Measurements from ENCODE around the gene WWC1.

WWC1 gene

DNA sequence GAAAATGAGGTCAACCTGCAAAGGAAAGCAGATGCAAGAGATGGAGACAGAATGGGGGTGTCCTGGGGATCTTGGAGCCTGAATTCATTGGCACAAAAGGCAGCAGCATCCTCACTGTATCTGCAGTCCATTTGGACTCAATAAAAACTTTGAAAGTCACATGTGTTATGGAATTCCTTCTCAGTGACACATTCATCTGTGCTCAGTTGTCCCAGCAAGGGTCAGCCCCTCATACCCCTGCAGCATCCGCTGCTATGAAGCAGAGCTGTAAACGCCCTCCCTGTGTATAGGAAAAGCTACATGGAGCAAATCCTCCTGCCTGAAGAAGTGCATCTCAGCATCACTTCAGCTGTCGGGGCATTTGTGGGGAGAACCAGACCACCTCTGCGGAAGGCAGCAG, 180.3 kb downstream of the WWC1 start:
- no peak overlapping the region for H3K4me3 Mint-ChIP-seq
- H3K9me3 Mint-ChIP-seq: no peaks in the 10 kb centered on the region
- no peak for DNase-seq
- ATAC-seq (replicated peaks): no peak
- peaks cover 7 to 11% of the 10 kb centered on the region in 2 donors for H3K27me3 Mint-ChIP-seq
- no peaks in the 10 kb centered on the region for H3K4me1 Mint-ChIP-seq
- H3K36me3 Mint-ChIP-seq: no peaks in the 10 kb centered on the region
- H3K27ac Mint-ChIP-seq: no peak overlapping the region

DNA sequence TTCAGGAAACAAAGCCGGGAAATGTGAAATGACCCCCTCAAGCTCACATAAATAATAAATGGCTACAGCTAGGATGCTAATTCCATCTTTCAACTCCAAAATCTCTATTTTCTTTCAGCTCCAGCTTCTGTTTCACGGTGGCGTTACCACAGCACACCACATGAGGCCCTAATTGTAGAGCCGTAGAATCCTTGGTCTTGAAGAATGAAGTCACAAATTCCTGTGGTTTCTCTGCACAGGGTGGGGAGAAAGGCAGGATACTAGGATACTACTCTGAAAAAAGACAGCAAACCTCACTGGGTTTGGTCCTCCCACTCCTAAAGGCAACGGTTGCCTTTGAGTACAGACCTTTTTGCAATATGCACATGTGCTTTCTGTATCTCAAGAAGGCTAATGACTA, 180.9 kb downstream of the WWC1 start:
- Mint-ChIP-seq H3K36me3 (no peaks in the 10 kb centered on the region), H3K4me3 (no peak overlapping the region), H3K4me1 (no peaks in the 10 kb centered on the region), H3K9me3 (no peaks in the 10 kb centered on the region), H3K27me3 (peaks cover 7 to 16% of the 10 kb centered on the region in 2 donors), H3K27ac (no peak overlapping the region)
- DNase-seq (no peak), ATAC-seq (replicated peaks) (no peak)

DNA sequence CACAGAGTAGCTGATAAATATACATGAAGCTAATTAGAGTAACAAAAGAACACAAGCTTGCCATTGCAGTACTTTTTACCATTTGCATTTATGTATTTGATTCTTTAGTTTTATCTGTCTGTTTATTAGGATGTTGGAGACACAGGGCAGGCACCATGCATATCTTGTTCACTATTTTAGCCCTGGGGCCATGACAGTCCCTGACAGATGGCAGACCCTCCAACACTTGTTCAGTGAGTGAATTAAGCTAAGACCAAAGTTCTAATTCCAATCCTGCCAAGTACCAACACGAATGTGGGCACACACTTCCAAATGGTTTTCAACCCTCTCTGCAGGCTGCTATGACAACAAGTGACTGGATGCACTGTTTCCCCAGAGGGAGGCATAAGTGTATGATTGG, 182.9 kb downstream of the WWC1 start:
- Mint-ChIP-seq H3K9me3 (no peaks in the 10 kb centered on the region), H3K4me3 (no peak overlapping the region), H3K36me3 (no peaks in the 10 kb centered on the region), H3K27ac (no peak overlapping the region), H3K27me3 (peaks cover 21 to 30% of the 10 kb centered on the region in 2 donors), H3K4me1 (no peaks in the 10 kb centered on the region)
- ATAC-seq (replicated peaks): no peak
- DNase-seq: no peak

DNA sequence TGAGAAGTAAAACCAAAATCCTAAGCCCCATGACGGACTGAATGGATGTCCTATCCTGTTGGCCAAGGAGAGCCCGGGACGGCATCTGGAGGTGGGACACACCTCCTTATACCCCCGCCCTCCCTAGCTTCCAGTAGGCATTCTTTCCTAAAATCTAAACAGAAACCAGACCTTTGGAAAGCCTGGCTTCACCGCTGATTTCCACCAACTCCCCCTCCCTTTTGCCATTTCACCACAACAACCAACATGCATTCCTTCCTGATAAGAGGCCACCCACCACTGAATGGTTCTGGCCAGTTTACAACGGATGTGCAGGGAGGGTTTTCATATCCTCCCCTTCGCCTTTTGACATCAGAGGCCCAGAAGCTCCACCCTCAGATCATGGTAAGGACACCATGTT, 185.6 kb downstream of the WWC1 start:
- peaks cover 23 to 26% of the 10 kb centered on the region in 2 donors for H3K27me3 Mint-ChIP-seq
- no peaks in the 10 kb centered on the region for H3K4me1 Mint-ChIP-seq
- no peak overlapping the region for H3K27ac Mint-ChIP-seq
- ATAC-seq (replicated peaks) (no peak), DNase-seq (no peak)
- no peak overlapping the region for H3K4me3 Mint-ChIP-seq
- H3K36me3 Mint-ChIP-seq: no peaks in the 10 kb centered on the region
- no peaks in the 10 kb centered on the region for H3K9me3 Mint-ChIP-seq

DNA sequence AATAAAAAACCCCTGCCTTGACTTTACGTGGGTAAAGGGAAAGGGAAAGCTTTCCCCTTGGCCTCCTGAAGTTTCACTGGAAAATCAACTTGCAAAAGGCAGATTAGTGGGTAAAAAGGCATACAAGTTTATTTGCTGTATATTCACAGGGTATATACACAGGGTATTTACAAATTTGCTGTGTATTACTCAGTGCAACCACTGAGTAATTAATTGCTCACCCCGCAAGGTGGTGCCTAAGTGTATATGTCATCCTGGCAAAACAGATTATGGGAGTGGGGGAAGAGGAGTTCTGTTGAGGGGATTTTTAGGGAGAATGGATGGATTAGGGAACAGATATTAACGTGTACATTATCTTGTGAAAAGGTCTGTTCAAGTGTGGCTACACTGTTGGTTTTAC, 187.7 kb downstream of the WWC1 start:
- Mint-ChIP-seq H3K9me3 (no peaks in the 10 kb centered on the region), H3K4me3 (no peak overlapping the region), H3K36me3 (no peaks in the 10 kb centered on the region), H3K27ac (no peak overlapping the region), H3K27me3 (peaks cover 21 to 32% of the 10 kb centered on the region in 2 donors), H3K4me1 (no peaks in the 10 kb centered on the region)
- ATAC-seq (replicated peaks) (no peak), DNase-seq (no peak)

DNA sequence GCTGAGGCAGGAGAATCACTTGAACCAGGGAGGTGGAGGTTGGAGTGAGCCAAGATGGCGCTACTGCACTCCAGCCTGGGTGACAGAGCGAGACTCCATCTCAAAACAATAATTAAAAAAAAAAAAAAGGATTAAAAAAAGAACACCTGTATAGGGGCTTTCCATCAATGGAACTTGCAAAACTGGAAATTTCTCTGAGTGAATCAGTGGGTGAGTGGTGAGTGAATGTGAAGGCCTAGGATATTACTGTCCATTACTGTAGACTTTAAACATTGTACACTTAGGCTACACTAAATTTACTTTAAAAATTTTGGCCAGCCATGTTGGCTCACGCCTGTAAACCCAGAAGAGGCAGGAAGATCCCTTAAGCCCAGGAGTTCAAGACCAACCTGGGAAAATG, 189.2 kb downstream of the WWC1 start:
- Mint-ChIP-seq H3K27me3 (peaks cover 21 to 32% of the 10 kb centered on the region in 2 donors), H3K36me3 (no peaks in the 10 kb centered on the region), H3K9me3 (no peaks in the 10 kb centered on the region), H3K4me1 (peaks cover 5 to 8% of the 10 kb centered on the region in 2 donors), H3K27ac (no peak overlapping the region), H3K4me3 (no peak overlapping the region)
- DNase-seq (no peak), ATAC-seq (replicated peaks) (no peak)

DNA sequence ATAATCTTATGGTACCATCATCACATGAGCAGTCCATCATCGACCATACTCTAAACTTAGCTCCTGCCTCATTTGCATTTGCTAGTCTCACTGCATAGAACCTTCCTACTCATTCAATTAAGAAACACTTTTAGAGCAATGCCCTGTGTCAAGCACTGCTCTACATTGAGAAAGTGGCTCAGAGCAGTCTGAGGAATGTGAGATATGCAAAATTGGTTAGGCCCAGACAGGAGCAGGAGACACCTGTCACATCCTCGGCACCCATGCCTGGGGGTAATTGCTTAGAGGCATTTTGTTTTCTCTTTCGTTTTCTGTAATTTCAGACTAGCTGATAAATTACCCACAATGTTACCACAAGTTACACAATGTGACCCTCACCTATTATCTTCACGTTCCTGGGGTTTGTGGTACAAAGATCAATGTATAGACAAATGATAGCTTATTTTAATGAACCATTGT, 189.9 kb downstream of the WWC1 start:
- no peaks in the 10 kb centered on the region for H3K9me3 Mint-ChIP-seq
- no peak overlapping the region for H3K4me3 Mint-ChIP-seq
- H3K27me3 Mint-ChIP-seq: peaks cover 21 to 32% of the 10 kb centered on the region in 2 donors
- no peak for DNase-seq
- H3K4me1 Mint-ChIP-seq: peaks cover 10 to 15% of the 10 kb centered on the region in 2 donors
- H3K27ac Mint-ChIP-seq: no peak overlapping the region
- ATAC-seq (replicated peaks): peak in 1 of 2 donors; percentile 27
- H3K36me3 Mint-ChIP-seq: peaks cover 2% of the 10 kb centered on the region in 2 donors

DNA sequence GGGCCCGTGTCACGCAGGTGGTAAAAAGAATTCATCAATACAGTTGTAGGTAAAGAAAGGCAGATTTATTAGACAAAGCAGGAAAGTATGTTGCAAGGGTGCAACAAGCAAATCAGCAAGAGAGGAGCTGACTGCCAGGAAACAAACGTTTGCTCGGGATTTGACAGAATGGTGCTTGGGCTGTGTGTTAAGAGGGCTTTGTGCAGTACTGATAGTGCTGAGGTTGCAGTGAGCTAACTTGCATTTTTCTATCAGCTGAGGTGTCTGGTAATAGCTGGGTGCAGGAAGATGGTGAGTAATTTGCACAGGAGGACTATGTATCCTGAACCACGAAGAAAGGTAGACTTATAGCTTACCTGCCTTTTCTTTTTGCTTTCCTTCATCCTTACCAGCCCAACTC, 190.9 kb downstream of the WWC1 start:
- Mint-ChIP-seq H3K36me3 (peaks cover 3 to 6% of the 10 kb centered on the region in 2 donors), H3K4me1 (peaks cover 16 to 22% of the 10 kb centered on the region in 2 donors), H3K27ac (no peak overlapping the region), H3K4me3 (no peak overlapping the region), H3K27me3 (peaks cover 21 to 27% of the 10 kb centered on the region in 2 donors), H3K9me3 (no peaks in the 10 kb centered on the region)
- DNase-seq (no peak), ATAC-seq (replicated peaks) (no peak)

DNA sequence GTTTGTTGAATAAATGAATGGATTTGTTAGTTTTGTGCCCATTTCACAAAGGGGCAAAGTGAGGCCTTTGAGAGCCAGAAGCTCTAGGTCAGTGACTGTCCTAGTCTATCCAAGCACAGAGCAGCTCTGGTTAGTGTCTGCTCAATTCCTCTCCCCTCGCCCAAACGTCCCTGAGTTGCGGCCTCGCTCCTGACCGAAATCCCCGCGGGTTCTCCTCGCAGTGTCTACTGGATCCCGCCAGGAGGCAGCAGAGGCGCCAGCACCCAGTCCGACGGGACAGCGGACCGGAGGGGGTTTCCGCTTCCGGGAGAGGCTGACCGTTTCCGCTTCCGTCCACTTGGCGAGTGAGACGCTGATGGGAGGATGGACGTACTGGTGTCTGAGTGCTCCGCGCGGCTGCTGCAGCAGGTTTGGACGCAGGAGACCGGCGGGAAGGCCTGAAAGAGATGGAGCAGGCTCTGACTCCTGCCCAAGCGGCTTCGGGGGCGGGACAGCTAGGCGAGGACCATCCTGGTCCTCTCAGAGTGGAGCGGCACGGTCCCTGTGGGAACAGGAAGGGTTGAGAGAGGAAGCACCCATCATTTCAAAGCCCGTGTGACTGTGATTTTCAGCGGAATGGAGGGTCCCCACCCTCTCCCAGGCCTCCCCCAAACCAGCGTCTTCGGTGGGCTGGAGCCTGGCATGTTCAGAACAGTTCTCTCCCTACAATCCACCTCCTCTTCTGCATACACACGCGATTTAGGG, 194.9 kb downstream of the WWC1 start, which contains the start of gene RARS1:
RARS1 (plus strand) TSS at position 336 of the 744 bp plus-strand sequence; CDS start at position 364, 28 bp downstream.
- peaks cover 22 to 24% of the 10 kb centered on the region in 2 donors for H3K4me1 Mint-ChIP-seq
- DNase-seq (peak; percentile 88), ATAC-seq (replicated peaks) (peak; percentile 97 to 98)
- peak within 1 kb of the TSS; percentile 97 for H3K27ac Mint-ChIP-seq
- H3K9me3 Mint-ChIP-seq: no peaks in the 10 kb centered on the region
- peaks cover 8 to 23% of the 10 kb centered on the region in 2 donors for H3K36me3 Mint-ChIP-seq
- peak within 1 kb of the TSS; percentile 99 to 100 for H3K4me3 Mint-ChIP-seq
- peaks cover 6 to 13% of the 10 kb centered on the region in 2 donors for H3K27me3 Mint-ChIP-seq

DNA sequence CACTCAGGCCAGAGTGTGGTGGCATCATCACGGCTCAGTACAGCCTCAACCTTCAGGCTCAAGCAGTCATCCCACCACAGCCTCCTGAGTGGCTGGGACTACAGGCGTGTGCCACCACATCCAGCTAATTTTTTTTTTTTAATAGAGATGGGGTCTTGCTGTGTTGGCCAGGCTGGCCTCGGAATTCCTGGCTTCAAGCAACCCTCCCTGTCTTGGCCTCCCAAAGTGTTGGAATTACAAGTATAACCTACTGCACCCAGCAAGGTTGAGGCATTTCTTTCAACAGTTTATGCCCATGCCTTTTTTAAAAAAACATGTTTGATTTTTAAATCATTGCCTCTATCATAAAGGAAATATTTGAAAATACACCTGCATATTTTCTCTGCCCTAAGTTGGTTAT, 197.6 kb downstream of the WWC1 start:
- no peaks in the 10 kb centered on the region for H3K9me3 Mint-ChIP-seq
- H3K27ac Mint-ChIP-seq: no peak overlapping the region
- peaks cover 22 to 24% of the 10 kb centered on the region in 2 donors for H3K4me1 Mint-ChIP-seq
- DNase-seq: no peak
- H3K4me3 Mint-ChIP-seq: no peak overlapping the region
- peaks cover 23 to 37% of the 10 kb centered on the region in 2 donors for H3K36me3 Mint-ChIP-seq
- H3K27me3 Mint-ChIP-seq: no peaks in the 10 kb centered on the region
- ATAC-seq (replicated peaks): no peak

DNA sequence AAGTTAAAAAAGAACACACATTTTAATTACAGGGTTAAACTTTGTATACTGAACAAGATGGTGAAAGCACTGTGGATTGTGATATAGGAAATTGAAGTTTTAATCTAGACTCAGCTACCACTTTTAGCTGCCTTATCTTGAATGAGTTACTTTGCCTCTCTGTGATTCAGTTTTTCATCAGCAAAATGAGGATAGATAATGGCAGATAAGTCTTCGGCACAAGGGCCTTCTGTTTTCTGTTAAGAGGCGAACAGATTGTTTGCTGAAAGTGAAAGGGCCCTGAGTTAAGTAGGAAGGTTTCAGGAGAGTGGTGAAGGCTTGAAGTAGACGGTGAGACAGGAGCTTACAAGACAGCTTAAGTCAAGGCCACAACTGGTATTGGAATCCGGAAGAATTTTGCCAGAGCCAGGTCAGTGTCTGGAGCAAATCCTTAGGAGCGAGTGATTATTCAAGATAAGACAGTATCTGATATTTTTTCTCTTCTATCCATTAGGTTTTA, 202.7 kb downstream of the WWC1 start:
- H3K4me1 Mint-ChIP-seq: peaks cover 0 to 4% of the 10 kb centered on the region in 2 donors
- H3K27me3 Mint-ChIP-seq: no peaks in the 10 kb centered on the region
- no peak overlapping the region for H3K4me3 Mint-ChIP-seq
- H3K36me3 Mint-ChIP-seq: peaks cover 40 to 54% of the 10 kb centered on the region in 2 donors
- ATAC-seq (replicated peaks) (no peak), DNase-seq (no peak)
- no peak overlapping the region for H3K27ac Mint-ChIP-seq
- H3K9me3 Mint-ChIP-seq: no peaks in the 10 kb centered on the region

DNA sequence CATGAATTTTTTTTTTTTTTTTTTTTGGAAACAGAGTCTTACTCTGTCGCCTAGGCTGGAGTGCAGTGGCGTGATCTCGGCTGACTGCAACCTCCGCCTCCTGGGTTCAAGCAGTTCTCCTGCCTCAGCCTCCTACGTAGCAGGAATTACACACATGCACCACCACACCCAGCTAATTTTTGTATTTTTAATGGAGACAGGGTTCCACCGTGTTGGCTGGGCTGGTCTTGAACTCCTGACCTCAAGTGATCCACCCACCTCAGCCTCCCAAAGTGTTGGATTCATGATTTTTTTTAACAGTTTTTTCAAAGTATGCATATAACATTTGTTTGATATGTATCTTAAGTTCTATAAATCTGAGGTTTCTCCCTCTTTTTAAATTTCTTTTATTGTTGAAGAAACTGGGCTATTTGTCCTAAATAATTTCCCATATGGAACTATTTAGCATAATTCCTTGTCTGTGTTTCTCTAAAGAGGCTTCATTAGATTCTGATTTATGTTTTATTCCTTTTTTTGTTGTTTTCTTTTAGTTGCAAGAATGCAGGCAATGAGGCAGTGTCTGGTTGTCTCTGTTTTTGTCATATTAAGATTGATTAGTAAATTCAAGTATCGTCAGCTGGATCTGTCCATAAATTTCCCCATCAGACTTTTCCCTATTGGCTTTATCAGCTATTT, 211.3 kb downstream of the WWC1 start:
- no peak overlapping the region for H3K27ac Mint-ChIP-seq
- H3K4me3 Mint-ChIP-seq: no peak overlapping the region
- ATAC-seq (replicated peaks) (no peak), DNase-seq (no peak)
- H3K9me3 Mint-ChIP-seq: no peaks in the 10 kb centered on the region
- no peaks in the 10 kb centered on the region for H3K27me3 Mint-ChIP-seq
- H3K36me3 Mint-ChIP-seq: peaks cover 34 to 44% of the 10 kb centered on the region in 2 donors
- H3K4me1 Mint-ChIP-seq: no peaks in the 10 kb centered on the region

DNA sequence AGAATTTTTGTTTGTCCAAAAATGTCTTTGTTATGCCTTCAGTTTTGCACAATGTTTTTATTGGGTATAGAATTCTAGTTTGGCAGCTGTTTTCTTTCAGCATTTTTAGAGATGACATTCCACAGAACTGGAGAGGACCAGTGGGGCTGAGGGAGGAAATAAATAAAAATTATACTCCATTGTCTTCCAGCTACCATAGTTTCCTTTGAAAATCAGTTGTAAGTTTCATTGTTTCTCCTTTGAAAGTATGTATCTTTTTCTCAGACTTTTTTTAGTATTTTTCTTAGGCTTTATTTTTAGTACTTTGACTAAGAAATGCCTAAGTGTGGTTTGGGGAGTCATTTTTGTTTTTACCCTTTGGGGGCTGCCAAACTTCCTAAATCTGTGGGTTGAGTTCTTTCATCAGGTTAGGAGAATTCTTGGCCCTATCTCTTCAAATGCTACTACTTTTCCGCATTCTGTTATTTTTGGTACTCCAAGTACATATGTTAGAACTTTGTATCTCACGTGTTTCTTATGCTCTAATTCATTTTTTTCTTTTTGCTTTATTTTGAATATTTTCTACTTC, 222.5 kb downstream of the WWC1 start:
- no peak for DNase-seq
- H3K9me3 Mint-ChIP-seq: peaks cover 5 to 6% of the 10 kb centered on the region in 2 donors
- ATAC-seq (replicated peaks): no peak
- H3K27me3 Mint-ChIP-seq: no peaks in the 10 kb centered on the region
- no peaks in the 10 kb centered on the region for H3K4me1 Mint-ChIP-seq
- H3K27ac Mint-ChIP-seq: no peak overlapping the region
- H3K36me3 Mint-ChIP-seq: peaks cover 64 to 88% of the 10 kb centered on the region in 2 donors
- no peak overlapping the region for H3K4me3 Mint-ChIP-seq

Measured in stimulated activated naive B cell treated with anti-CD40 and anti-IgM and Interleukin-4, amounts not matched to agents 10 μg/mL and 1 μg/mL and 100 μg/mL, for 72 hours (primary cell).